Common myeloid progenitor, CD34-positive (primary cell): ENCODE data around the gene ATP6AP1.

Source experiments
- CTCF ChIA-PET: fragments of 350-600 bp; sonication (Branson Sonifier 250); formaldehyde crosslinking; loops from one replicate; lab custom pipeline; 2021; ENCODE audit warnings: antibody characterized with exemption; lab: Charles Lee
- POLR2A ChIA-PET: fragments of 350-600 bp; sonication (Branson Sonifier 250); formaldehyde crosslinking; loops from one replicate; lab custom pipeline; 2021; ENCODE audit warnings: antibody characterized with exemption; lab: Charles Lee
- DNase-seq, 3 donors: peaks; one replicate each; pipeline versions ENCODE4 v3.0.0 to v3.0.0-alpha.2; 2013
- H3K27ac ChIP-seq, 2 experiments: 1 replicate in 1 of 2; 2 replicates in 1 of 2; pipeline ENCODE4 v1.7.0; 2013; ENCODE audit warnings: inconsistent platforms in 2 of 2, low read length in 2 of 2, mild to moderate bottlenecking in 2 of 2, low read depth in 1 of 2, moderate library complexity in 1 of 2; ENCODE audit not compliant: severe bottlenecking in 2 of 2, insufficient read depth in 1 of 2, poor library complexity in 1 of 2
- H3K27me3 ChIP-seq, 5 experiments: replicated peaks in 2 of 5; 1 replicate in 3 of 5; 2 replicates in 2 of 5; pipeline versions ENCODE4 v1.6.1 to v1.7.0; 2013; ENCODE audit warnings: low read length in 4 of 5, mild to moderate bottlenecking in 2 of 5, moderate library complexity in 2 of 5, inconsistent platforms in 1 of 5; ENCODE audit not compliant: insufficient read depth in 5 of 5, control insufficient read depth in 4 of 5
- H3K36me3 ChIP-seq, 4 experiments: 1 replicate in 2 of 4; 2 replicates in 2 of 4; pipeline versions ENCODE4 v1.6.1 to v1.7.0; 2013; ENCODE audit warnings: low read length in 3 of 4, control low read depth in 1 of 4, mild to moderate bottlenecking in 1 of 4; ENCODE audit not compliant: control insufficient read depth in 4 of 4, insufficient read depth in 4 of 4
- H3K4me1 ChIP-seq, 4 experiments: 1 replicate in 3 of 4; 2 replicates in 1 of 4; pipeline versions ENCODE4 v1.6.1 to v1.7.1; 2013; ENCODE audit warnings: low read length in 3 of 4, mild to moderate bottlenecking in 3 of 4, control low read depth in 1 of 4, inconsistent platforms in 1 of 4, moderate library complexity in 1 of 4; ENCODE audit not compliant: control insufficient read depth in 4 of 4, insufficient read depth in 4 of 4; ENCODE audit errors: control extremely low read depth in 1 of 4
- H3K4me3 ChIP-seq, 7 experiments: 1 replicate in 4 of 7; 2 replicates in 3 of 7; pipeline versions ENCODE4 v1.5.1 to v1.7.0; 2013; ENCODE audit warnings: mild to moderate bottlenecking in 7 of 7, low read length in 6 of 7, moderate library complexity in 6 of 7, inconsistent platforms in 2 of 7, low read depth in 2 of 7, control low read depth in 1 of 7; ENCODE audit not compliant: insufficient read depth in 4 of 7, control insufficient read depth in 1 of 7; ENCODE audit errors: extremely low read depth in 1 of 7
- H3K9me3 ChIP-seq, 5 experiments: 1 replicate in 4 of 5; 2 replicates in 1 of 5; pipeline versions ENCODE4 v1.6.1 to v1.7.1; 2013; ENCODE audit warnings: low read length in 4 of 5, mild to moderate bottlenecking in 2 of 5, inconsistent platforms in 1 of 5, low read depth in 1 of 5, moderate library complexity in 1 of 5; ENCODE audit not compliant: control insufficient read depth in 4 of 5, insufficient read depth in 2 of 5; ENCODE audit errors: control extremely low read depth in 1 of 5
- WGBS: methylation state at CpG from one replicate; pipeline ENCODE4 v1.1.5; 2013; ENCODE audit not compliant: insufficient coverage; 5-methylcytosine and 5-hydroxymethylcytosine counted together

Gene ATP6AP1

GRCh38 chrX:154469114-154469513 is 40.6 kb downstream of the ATP6AP1 start:
- peaks cover 0 to 6% (median 0%) of the 10 kb centered on the region in 5 experiments for H3K27me3 ChIP-seq
- no peaks in the 10 kb centered on the region for H3K4me1 ChIP-seq
- ChIA-PET CTCF (no interaction called here), POLR2A (no interaction called here)
- no peak for DNase-seq
- H3K4me3 ChIP-seq = no peak overlapping the region
- 92% methylated on average over 8 of the region's 9 CpGs for WGBS
- H3K27ac ChIP-seq = no peak overlapping the region
- H3K9me3 ChIP-seq = peaks cover 0 to 5% (median 0%) of the 10 kb centered on the region in 5 experiments
- peaks cover 0 to 7% (median 5%) of the 10 kb centered on the region in 4 experiments for H3K36me3 ChIP-seq

GRCh38 chrX:154469880-154470279 is 41.4 kb downstream of the ATP6AP1 start:
- H3K4me3 ChIP-seq = no peak overlapping the region
- peaks cover 0 to 7% (median 5%) of the 10 kb centered on the region in 4 experiments for H3K36me3 ChIP-seq
- H3K27ac ChIP-seq = no peak overlapping the region
- no peaks in the 10 kb centered on the region for H3K4me1 ChIP-seq
- no peaks in the 10 kb centered on the region for H3K27me3 ChIP-seq
- H3K9me3 ChIP-seq = peaks cover 0 to 5% (median 0%) of the 10 kb centered on the region in 5 experiments
- 98% methylated on average over 18 of the region's 18 CpGs for WGBS
- CTCF ChIA-PET = no interaction called here
- POLR2A ChIA-PET = no interaction called here
- DNase-seq = no peak

- peaks cover 0 to 7% (median 5%) of the 10 kb centered on the region in 4 experiments for H3K36me3 ChIP-seq
- H3K4me1 ChIP-seq = no peaks in the 10 kb centered on the region
- ChIA-PET CTCF (no interaction called here), POLR2A (no interaction called here)
- H3K4me3 ChIP-seq = no peak overlapping the region
- H3K27ac ChIP-seq = no peak overlapping the region
- no peak for DNase-seq
- no peaks in the 10 kb centered on the region for H3K27me3 ChIP-seq
- over 99% methylated on average over 12 of the region's 14 CpGs for WGBS
- peaks cover 0 to 5% (median 0%) of the 10 kb centered on the region in 5 experiments for H3K9me3 ChIP-seq
These were observed 42.0 kb downstream of the ATP6AP1 start for GRCh38 chrX:154470434-154470833.

GRCh38 chrX:154470914-154471568 is 42.6 kb downstream of the ATP6AP1 start:
- Histone ChIP-seq H3K4me3 (no peak overlapping the region), H3K36me3 (peaks cover 0 to 6% (median 4%) of the 10 kb centered on the region in 4 experiments), H3K27me3 (no peaks in the 10 kb centered on the region), H3K9me3 (peaks cover 0 to 5% (median 0%) of the 10 kb centered on the region in 5 experiments), H3K27ac (no peak overlapping the region), H3K4me1 (no peaks in the 10 kb centered on the region)
- ChIA-PET CTCF (no interaction called here), POLR2A (no interaction called here)
- WGBS = 93% methylated on average over 20 of the region's 23 CpGs
- no peak for DNase-seq

- Histone ChIP-seq H3K4me1 (no peaks in the 10 kb centered on the region), H3K27me3 (no peaks in the 10 kb centered on the region), H3K36me3 (peaks cover 0 to 4% (median 2%) of the 10 kb centered on the region in 4 experiments), H3K9me3 (peaks cover 0 to 5% (median 0%) of the 10 kb centered on the region in 5 experiments), H3K27ac (no peak overlapping the region), H3K4me3 (no peak overlapping the region)
- CTCF ChIA-PET = interaction anchor here (1.6 to 1.7 kb wide), 2 partner anchors 55 to 60 kb away, joined by 3 to 4 read pairs; no protein-coding TSS in a partner anchor
- DNase-seq = no peak
- POLR2A ChIA-PET = no interaction called here
- 91% methylated on average over 17 of the region's 23 CpGs for WGBS
These were observed 43.6 kb downstream of the ATP6AP1 start for GRCh38 chrX:154471839-154472684.

GRCh38 chrX:154472685-154473632 is 44.5 kb downstream of the ATP6AP1 start:
- H3K9me3 ChIP-seq = peaks cover 0 to 5% (median 0%) of the 10 kb centered on the region in 5 experiments
- ChIA-PET CTCF (interaction anchor here (1.1 to 1.7 kb wide), 3 partner anchors 11 to 61 kb away, joined by 3 to 5 read pairs (median 4); no protein-coding TSS in a partner anchor), POLR2A (interaction anchor here (0.6 kb wide), 1 partner anchor 110 kb away, joined by 3 read pairs; no protein-coding TSS in a partner anchor)
- DNase-seq = no peak
- H3K36me3 ChIP-seq = peaks cover 0 to 4% (median under 1%) of the 10 kb centered on the region in 4 experiments
- H3K27me3 ChIP-seq = no peaks in the 10 kb centered on the region
- H3K4me3 ChIP-seq = no peak overlapping the region
- WGBS = 81% methylated on average over 14 of the region's 28 CpGs
- no peak overlapping the region for H3K27ac ChIP-seq
- peaks cover 0 to 2% (median 0%) of the 10 kb centered on the region in 4 experiments for H3K4me1 ChIP-seq
